K562 (cell line): ENCODE data around the gene FEM1B. TPM values are rescaled to one million over a fixed set of nuclear protein-coding genes. Genes with fewer than 3 reads are reported as not detected.

Source experiments
- CBFA2T3 ChIP-seq: fragments of 450-650 bp; IDR thresholded peaks from 2 replicates; pipeline ENCODE4 v1.6.1; 2017
- CBFB ChIP-seq: sonication (generic); formaldehyde crosslinking; IDR thresholded peaks from 2 replicates; pipeline ENCODE4 v1.4.0; 2020; ENCODE audit warnings: mild to moderate bottlenecking, missing genetic modification reagents
- CUX1 ChIP-seq: fragments of 200-800 bp; sonication (Bioruptor generic); IDR thresholded peaks from 2 replicates; pipeline ENCODE4 v1.6.1; 2016; ENCODE audit warnings: missing genetic modification characterization, missing compliant biosample characterization
- HOXB6 ChIP-seq: fragments of 250-450 bp; sonication (Bioruptor Pico); IDR thresholded peaks from 2 replicates; pipeline ENCODE4 v1.5.1; 2022; ENCODE audit warnings: mild to moderate bottlenecking, borderline replicate concordance
- ILK ChIP-seq: fragments of 450-650 bp; IDR thresholded peaks from 2 replicates; pipeline ENCODE4 v1.6.1; 2016; ENCODE audit warnings: missing genetic modification characterization, low read depth, mild to moderate bottlenecking, missing compliant biosample characterization, moderate library complexity, borderline replicate concordance
- IRF1 ChIP-seq: sonication (generic); formaldehyde crosslinking; IDR thresholded peaks from 2 replicates; pipeline ENCODE4 v1.8.0; 2022; ENCODE audit warnings: missing genetic modification reagents, mild to moderate bottlenecking, borderline replicate concordance
- NR2C1 ChIP-seq, 2 experiments: fragments of 450-650 bp; IDR thresholded peaks; 2 replicates each; pipeline ENCODE4 v1.6.1; 2017; ENCODE audit warnings: mild to moderate bottlenecking in 2 of 2, antibody characterized with exemption in 1 of 2, inconsistent platforms in 1 of 2, missing compliant biosample characterization in 1 of 2, missing genetic modification characterization in 1 of 2
- POU5F1 ChIP-seq: fragments of 150-350 bp; IDR thresholded peaks from 2 replicates; pipeline ENCODE4 v1.6.1; 2014; ENCODE audit warnings: borderline replicate concordance, low read length, low read depth, mild to moderate bottlenecking; ENCODE audit not compliant: partially characterized antibody
- RNF2 ChIP-seq: sonication (generic); IDR thresholded peaks from 2 replicates; pipeline ENCODE4 v1.6.1; 2016
- SAFB ChIP-seq: fragments of 200-400 bp; formaldehyde crosslinking; IDR thresholded peaks from 2 replicates; pipeline ENCODE4 v1.6.1; 2017; ENCODE audit warnings: low read depth, low read length, borderline replicate concordance
- SIN3A ChIP-seq, 2 experiments: fragments of 150-350 bp in 1 of 2; IDR thresholded peaks; 2 replicates each; pipeline ENCODE4 v1.6.1; 2011 to 2016; ENCODE audit warnings: borderline replicate concordance in 2 of 2, low read depth in 2 of 2, low read length in 2 of 2, mild to moderate bottlenecking in 2 of 2, moderate library complexity in 2 of 2; ENCODE audit not compliant: control insufficient read depth in 1 of 2
- SRF ChIP-seq, 2 experiments: fragments of 250-450, 450-650 bp in 1 of 2; sonication (Bioruptor Pico) in 1 of 2; sonication (generic) in 1 of 2; formaldehyde crosslinking; IDR thresholded peaks; 2 replicates each; pipeline versions ENCODE4 v1.5.0 to v1.5.1; 2020 to 2022; ENCODE audit warnings: mild to moderate bottlenecking in 1 of 2, missing genetic modification reagents in 1 of 2
- TAF9B ChIP-seq: fragments of 450-650 bp; IDR thresholded peaks from 2 replicates; pipeline ENCODE4 v1.6.1; 2018; ENCODE audit warnings: mild to moderate bottlenecking; ENCODE audit not compliant: partially characterized antibody
- TBP ChIP-seq: optimal IDR thresholded peaks from 2 replicates; pipeline ENCODE3; 2011; ENCODE audit warnings: low read depth, low read length, improper control_type of control experiment
- TCF3 ChIP-seq: sonication (generic); formaldehyde crosslinking; IDR thresholded peaks from 2 replicates; pipeline ENCODE4 v1.4.0; 2020; ENCODE audit warnings: mild to moderate bottlenecking, missing genetic modification reagents
- TFAM ChIP-seq: fragments of 250-450 bp; sonication (Bioruptor Pico); conservative IDR thresholded peaks from 2 replicates; pipeline ENCODE4 v1.5.0; 2021; ENCODE audit warnings: mild to moderate bottlenecking, moderate library complexity
- THRA ChIP-seq: fragments of 450-650 bp; IDR thresholded peaks from 2 replicates; pipeline ENCODE4 v1.6.1; 2017; ENCODE audit warnings: mild to moderate bottlenecking, moderate library complexity
- YBX1 ChIP-seq: fragments of 450-650 bp; IDR thresholded peaks from 2 replicates; pipeline ENCODE4 v1.7.1; 2016; ENCODE audit warnings: mild to moderate bottlenecking
- ZKSCAN1 ChIP-seq: fragments of 150-350 bp; IDR thresholded peaks from 2 replicates; pipeline ENCODE4 v1.6.1; 2016; ENCODE audit warnings: low read depth, low read length
- ZNF232 ChIP-seq: sonication (generic); formaldehyde crosslinking; IDR thresholded peaks from 2 replicates; pipeline ENCODE4 v1.8.0; 2022; ENCODE audit warnings: mild to moderate bottlenecking, missing genetic modification reagents
- ZNF589 ChIP-seq: fragments of 200-800 bp; sonication (Bioruptor generic); IDR thresholded peaks from 2 replicates; pipeline ENCODE4 v1.6.1; 2016; ENCODE audit warnings: low read depth, missing genetic modification characterization, missing compliant biosample characterization
- ZNF699 ChIP-seq: fragments of 250-450 bp; sonication (Bioruptor Pico); IDR thresholded peaks from 2 replicates; pipeline ENCODE4 v1.8.0; 2021; ENCODE audit warnings: mild to moderate bottlenecking, moderate library complexity; ENCODE audit not compliant: insufficient replicate concordance
- ZNF79 ChIP-seq: fragments of 250-450 bp; sonication (Bioruptor Pico); IDR thresholded peaks from 2 replicates; pipeline ENCODE4 v1.4.0; 2020; ENCODE audit warnings: low read depth, mild to moderate bottlenecking, moderate library complexity
- polyA plus RNA-seq, 8 experiments: library from polyadenylated mRNA; depleted of rRNA in 4 of 8; stranded (reverse) in 5 of 8; unstranded in 3 of 8; fragments of >200 nt; fragmentation: Nextera tagmentation in 2 of 8; fragmentation: Illumina TruSeq in 1 of 8; extraction: Ambion mirVana in 2 of 8; extraction: Trizol in 1 of 8; gene quantifications; 2 replicates each; pipeline versions ENCODE4 v1.2.1 to v1.2.3, GENCODE V29; 2011 to 2014; ENCODE audit warnings: inconsistent platforms in 1 of 8, missing spikeins in 1 of 8
- total RNA-seq, 7 experiments: library from RNA; depleted of rRNA in 6 of 7; stranded (reverse); fragments of >200 nt in 6 of 7; fragmentation: Illumina TruSeq in 2 of 7; extraction: Trizol in 2 of 7; gene quantifications; 2 replicates each; pipeline versions ENCODE4 v1.2.1 to v1.2.3, GENCODE V29; 2011 to 2021; ENCODE audit warnings: low replicate concordance in 1 of 7

FEM1B gene
- total and polyA plus RNA-seq, 9 of the 15 experiments (the other 6 are each of a cell fraction or from before 2014, with no cell fraction given), result 5.9 to 61.6 (median 20.1) TPM

- TF ChIP-seq ZNF699 (CRISPR knock-in tag) (no peak), SAFB (no peak), ZNF589 (CRISPR knock-in tag) (no peak), HOXB6 (CRISPR knock-in tag) (no peak), IRF1 (CRISPR knock-in tag) (no peak), SIN3A (IDR thresholded peaks at IDR 0.05; ENCODE audit: borderline replicate concordance in 2 of 2, control insufficient read depth in 1 of 2, low read depth in 2 of 2, low read length in 2 of 2) (peak in 1 of 2 experiments; percentile 41; a peak in 2 of 4 replicates), RNF2 (no peak), CBFA2T3 (peak; percentile 30), THRA (no peak), POU5F1 (no peak), SRF (CRISPR knock-in tag; IDR thresholded peaks at IDR 0.05) (peak in 1 of 2 experiments; percentile 56; a peak in 1 of 4 replicates), ILK (tag) (no peak), TCF3 (CRISPR knock-in tag) (peak; percentile 17; the same call in 1 of the 2 replicates), TAF9B (peak; percentile 30), YBX1 (no peak), CBFB (no peak), ZKSCAN1 (no peak), CUX1 (CRISPR knock-in tag) (no peak), TFAM (CRISPR knock-in tag) (no peak), ZNF232 (CRISPR knock-in tag) (no peak), NR2C1 (IDR thresholded peaks at IDR 0.05) (0 out of 2 replicates have a peak, but pooled peaks have one; percentile 10), NR2C1 (tag; IDR thresholded peaks at IDR 0.05) (no peak), TBP (no peak), ZNF79 (no peak)
Observed at GRCh38 chr15:68281008-68281407, 3.5 kb downstream of the FEM1B start (continued).
